Measurements from ENCODE around the gene ACYP2. TPM values are rescaled to one million over a fixed set of nuclear protein-coding genes. Genes with fewer than 3 reads are reported as not detected.
"Not testable (repeated sequence)": the region's sequence is repeated elsewhere in the genome, so short reads cannot be mapped to it uniquely, and the experiment has no call there.

ACYP2 gene
- polyA plus RNA-seq, 6 donors from 2014 or later, result 10.0 to 28.9 (median 25.0) TPM

GRCh38 chr2:54279385-54279784, 164.0 kb downstream of the ACYP2 start:
- ATAC-seq (ENCODE audit: low read depth in 2 of 2), result no peak
- H3K27ac Mint-ChIP-seq, result no peak overlapping the region

GRCh38 chr2:54284826-54285225, 169.4 kb downstream of the ACYP2 start:
- no peak for ATAC-seq (ENCODE audit: low read depth in 2 of 2)
- peaks cover 0 to 6% (median 0%) of the 10 kb centered on the region in 7 donors for H3K9me3 Mint-ChIP-seq
- H3K4me3 Mint-ChIP-seq, result no peak overlapping the region
- no peak overlapping the region for H3K27ac Mint-ChIP-seq
- H3K27me3 Mint-ChIP-seq, result no peaks in the 10 kb centered on the region
- DNase-seq, result no peak
- H3K36me3 Mint-ChIP-seq, result peaks cover 9 to 20% of the 10 kb centered on the region in 2 donors
- peaks cover 0 to 4% (median 0%) of the 10 kb centered on the region in 3 donors for H3K4me1 Mint-ChIP-seq

More at GRCh38 chr2:54279385-54279784, 164.0 kb downstream of the ACYP2 start:
- Mint-ChIP-seq H3K36me3 (peaks cover 0 to 4% of the 10 kb centered on the region in 2 donors), H3K27me3 (no peaks in the 10 kb centered on the region), H3K4me1 (peaks cover 0 to 4% (median 0%) of the 10 kb centered on the region in 3 donors), H3K4me3 (no peak overlapping the region), H3K9me3 (no peaks in the 10 kb centered on the region)
- no peak for DNase-seq

- H3K9me3 Mint-ChIP-seq, result peaks cover 0 to 6% (median 0%) of the 10 kb centered on the region in 7 donors
- H3K27ac Mint-ChIP-seq, result peak overlapping the region in 1 of 6 donors; percentile 44
- no peak for ATAC-seq (ENCODE audit: low read depth in 2 of 2)
- no peak for DNase-seq
- H3K27me3 Mint-ChIP-seq, result no peaks in the 10 kb centered on the region
- no peak overlapping the region for H3K4me3 Mint-ChIP-seq
- H3K4me1 Mint-ChIP-seq, result peaks cover 0 to 4% (median 0%) of the 10 kb centered on the region in 3 donors
- H3K36me3 Mint-ChIP-seq, result peaks cover 9 to 20% of the 10 kb centered on the region in 2 donors
Measured at GRCh38 chr2:54285451-54285850, 170.0 kb downstream of the ACYP2 start.

GRCh38 chr2:54287532-54287931, 172.1 kb downstream of the ACYP2 start:
- ATAC-seq (ENCODE audit: low read depth in 2 of 2), result no peak
- Mint-ChIP-seq H3K4me1 (peaks cover 0 to 3% (median 0%) of the 10 kb centered on the region in 3 donors), H3K4me3 (no peak overlapping the region)

GRCh38 chr2:54289917-54290316, 174.5 kb downstream of the ACYP2 start:
- H3K36me3 Mint-ChIP-seq, result peaks cover 9 to 11% of the 10 kb centered on the region in 2 donors
- no peak for DNase-seq
- ATAC-seq (ENCODE audit: low read depth in 2 of 2), result no peak
- no peaks in the 10 kb centered on the region for H3K4me1 Mint-ChIP-seq
- H3K27ac Mint-ChIP-seq, result peak overlapping the region in 1 of 6 donors; percentile 41
- no peak overlapping the region for H3K4me3 Mint-ChIP-seq
- no peaks in the 10 kb centered on the region for H3K27me3 Mint-ChIP-seq
- H3K9me3 Mint-ChIP-seq, result peaks cover 0 to 6% (median 0%) of the 10 kb centered on the region in 7 donors

More at GRCh38 chr2:54287532-54287931, 172.1 kb downstream of the ACYP2 start:
- peaks cover 0 to 6% (median 0%) of the 10 kb centered on the region in 7 donors for H3K9me3 Mint-ChIP-seq
- H3K27me3 Mint-ChIP-seq, result no peaks in the 10 kb centered on the region
- no peak for DNase-seq
- H3K27ac Mint-ChIP-seq, result no peak overlapping the region
- peaks cover 9 to 20% of the 10 kb centered on the region in 2 donors for H3K36me3 Mint-ChIP-seq

- Mint-ChIP-seq H3K27me3 (no peaks in the 10 kb centered on the region), H3K4me3 (no peak overlapping the region), H3K9me3 (peaks cover 0 to 4% (median 0%) of the 10 kb centered on the region in 7 donors), H3K36me3 (peaks cover 4 to 5% of the 10 kb centered on the region in 2 donors), H3K4me1 (no peaks in the 10 kb centered on the region), H3K27ac (peak overlapping the region in 1 of 6 donors; percentile 16)
- ATAC-seq (ENCODE audit: low read depth in 2 of 2) (no peak), DNase-seq (no peak)
Measured at GRCh38 chr2:54290356-54291025, 175.1 kb downstream of the ACYP2 start.

- H3K27ac Mint-ChIP-seq; H3K36me3 Mint-ChIP-seq; H3K9me3 Mint-ChIP-seq; ATAC-seq (ENCODE audit: low read depth in 2 of 2); H3K4me1 Mint-ChIP-seq; DNase-seq; H3K27me3 Mint-ChIP-seq; H3K4me3 Mint-ChIP-seq: not testable (repeated sequence)
Measured at GRCh38 chr2:54294665-54295064, 179.2 kb downstream of the ACYP2 start.

- no peaks in the 10 kb centered on the region for H3K27me3 Mint-ChIP-seq
- no peak overlapping the region for H3K4me3 Mint-ChIP-seq
- ATAC-seq (ENCODE audit: low read depth in 2 of 2) (no peak), DNase-seq (no peak)
- H3K27ac Mint-ChIP-seq, result no peak overlapping the region
- no peaks in the 10 kb centered on the region for H3K4me1 Mint-ChIP-seq
- no peaks in the 10 kb centered on the region for H3K9me3 Mint-ChIP-seq
- H3K36me3 Mint-ChIP-seq, result no peaks in the 10 kb centered on the region
Measured at GRCh38 chr2:54295911-54296310, 180.5 kb downstream of the ACYP2 start.

- no peak overlapping the region for H3K4me3 Mint-ChIP-seq
- H3K4me1 Mint-ChIP-seq, result no peaks in the 10 kb centered on the region
- H3K9me3 Mint-ChIP-seq, result no peaks in the 10 kb centered on the region
- no peaks in the 10 kb centered on the region for H3K27me3 Mint-ChIP-seq
- DNase-seq, result no peak
- H3K36me3 Mint-ChIP-seq, result no peaks in the 10 kb centered on the region
- no peak for ATAC-seq (ENCODE audit: low read depth in 2 of 2)
- H3K27ac Mint-ChIP-seq, result peak overlapping the region in 1 of 6 donors; percentile 60
Measured at GRCh38 chr2:54298514-54298913, 183.1 kb downstream of the ACYP2 start.

- no peak for ATAC-seq (ENCODE audit: low read depth in 2 of 2)
- H3K27me3 Mint-ChIP-seq, result no peaks in the 10 kb centered on the region
- no peak overlapping the region for H3K27ac Mint-ChIP-seq
- peaks cover 0 to 2% (median 0%) of the 10 kb centered on the region in 7 donors for H3K9me3 Mint-ChIP-seq
- no peak for DNase-seq
- no peaks in the 10 kb centered on the region for H3K4me1 Mint-ChIP-seq
- no peaks in the 10 kb centered on the region for H3K36me3 Mint-ChIP-seq
- no peak overlapping the region for H3K4me3 Mint-ChIP-seq
Measured at GRCh38 chr2:54303631-54304030, 188.2 kb downstream of the ACYP2 start.

GRCh38 chr2:54306556-54306955, 191.1 kb downstream of the ACYP2 start:
- no peaks in the 10 kb centered on the region for H3K36me3 Mint-ChIP-seq
- no peak for DNase-seq
- peaks cover 0 to 2% (median 0%) of the 10 kb centered on the region in 3 donors for H3K4me1 Mint-ChIP-seq
- no peak for ATAC-seq (ENCODE audit: low read depth in 2 of 2)
- H3K27me3 Mint-ChIP-seq, result no peaks in the 10 kb centered on the region
- H3K4me3 Mint-ChIP-seq, result no peak overlapping the region
- no peak overlapping the region for H3K27ac Mint-ChIP-seq
- peaks cover 0 to 2% (median 0%) of the 10 kb centered on the region in 7 donors for H3K9me3 Mint-ChIP-seq

- no peak for DNase-seq
- no peak for ATAC-seq (ENCODE audit: low read depth in 2 of 2)
- peaks cover 0 to 2% (median 0%) of the 10 kb centered on the region in 3 donors for H3K4me1 Mint-ChIP-seq
- no peaks in the 10 kb centered on the region for H3K27me3 Mint-ChIP-seq
- H3K4me3 Mint-ChIP-seq, result no peak overlapping the region
- H3K36me3 Mint-ChIP-seq, result no peaks in the 10 kb centered on the region
- peaks cover 0 to 2% (median 0%) of the 10 kb centered on the region in 7 donors for H3K9me3 Mint-ChIP-seq
- peak overlapping the region in 3 of 6 donors; percentile 35 to 60 (median 49) for H3K27ac Mint-ChIP-seq
Measured at GRCh38 chr2:54308186-54308585, 192.8 kb downstream of the ACYP2 start.

- Mint-ChIP-seq H3K27me3 (no peaks in the 10 kb centered on the region), H3K4me3 (no peak overlapping the region), H3K9me3 (peaks cover 0 to 2% (median 0%) of the 10 kb centered on the region in 7 donors), H3K36me3 (no peaks in the 10 kb centered on the region), H3K4me1 (peaks cover 0 to 2% (median 0%) of the 10 kb centered on the region in 3 donors), H3K27ac (no peak overlapping the region)
- no peak for ATAC-seq (ENCODE audit: low read depth in 2 of 2)
- DNase-seq, result no peak
Measured at GRCh38 chr2:54308782-54309181, 193.4 kb downstream of the ACYP2 start.

GRCh38 chr2:54310311-54310710, 194.9 kb downstream of the ACYP2 start:
- Mint-ChIP-seq H3K27ac (no peak overlapping the region), H3K27me3 (no peaks in the 10 kb centered on the region), H3K36me3 (no peaks in the 10 kb centered on the region), H3K9me3 (peaks cover 0 to 6% (median 0%) of the 10 kb centered on the region in 7 donors), H3K4me1 (peaks cover 0 to 2% (median 0%) of the 10 kb centered on the region in 3 donors), H3K4me3 (no peak overlapping the region)
- DNase-seq (no peak), ATAC-seq (ENCODE audit: low read depth in 2 of 2) (no peak)
